AG10803 (cell line): ENCODE results near the gene ZAP70.

ENCODE experiments used
- DNase-seq: peaks from one replicate; pipeline ENCODE4 v3.0.0; 2010; ENCODE audit warnings: low read depth
- H3K4me3 ChIP-seq: 2 replicates; pipeline ENCODE4 v1.5.1; 2011; ENCODE audit warnings: mild to moderate bottlenecking, low read length, control low read depth
- CTCF ChIP-seq: conservative IDR thresholded peaks from 2 replicates; pipeline ENCODE4 v1.5.1; 2011; ENCODE audit warnings: mild to moderate bottlenecking, low read length, control low read depth, inconsistent platforms

Gene ZAP70

GRCh38 chr2:97770445-97770844 lies 57.1 kb downstream of the ZAP70 start:
- no peak for TF ChIP-seq CTCF
- H3K4me3 ChIP-seq, result no peak overlapping the region
- DNase-seq, result no peak

- no peak for DNase-seq
- peak; percentile 29 for TF ChIP-seq CTCF
- H3K4me3 ChIP-seq, result no peak overlapping the region
Observed at GRCh38 chr2:97774425-97774824, 61.0 kb downstream of the ZAP70 start.

- H3K4me3 ChIP-seq, result no peak overlapping the region
- no peak for TF ChIP-seq CTCF
- DNase-seq, result no peak
Observed at GRCh38 chr2:97775074-97775473, 61.7 kb downstream of the ZAP70 start.

- TF ChIP-seq CTCF, result no peak
- DNase-seq, result no peak
- no peak overlapping the region for H3K4me3 ChIP-seq
Observed at GRCh38 chr2:97779141-97779540, 65.8 kb downstream of the ZAP70 start.

GRCh38 chr2:97781981-97782380 lies 68.6 kb downstream of the ZAP70 start:
- no peak for TF ChIP-seq CTCF
- DNase-seq, result no peak
- no peak overlapping the region for H3K4me3 ChIP-seq

GRCh38 chr2:97784953-97785352 lies 71.6 kb downstream of the ZAP70 start:
- H3K4me3 ChIP-seq, result no peak overlapping the region
- no peak for TF ChIP-seq CTCF
- DNase-seq, result no peak

GRCh38 chr2:97785818-97786217 lies 72.4 kb downstream of the ZAP70 start:
- peak; percentile 53 for DNase-seq
- no peak overlapping the region for H3K4me3 ChIP-seq
- TF ChIP-seq CTCF, result no peak
